ENCODE measurements around the gene ARHGAP15.

ARHGAP15 gene

DNA sequence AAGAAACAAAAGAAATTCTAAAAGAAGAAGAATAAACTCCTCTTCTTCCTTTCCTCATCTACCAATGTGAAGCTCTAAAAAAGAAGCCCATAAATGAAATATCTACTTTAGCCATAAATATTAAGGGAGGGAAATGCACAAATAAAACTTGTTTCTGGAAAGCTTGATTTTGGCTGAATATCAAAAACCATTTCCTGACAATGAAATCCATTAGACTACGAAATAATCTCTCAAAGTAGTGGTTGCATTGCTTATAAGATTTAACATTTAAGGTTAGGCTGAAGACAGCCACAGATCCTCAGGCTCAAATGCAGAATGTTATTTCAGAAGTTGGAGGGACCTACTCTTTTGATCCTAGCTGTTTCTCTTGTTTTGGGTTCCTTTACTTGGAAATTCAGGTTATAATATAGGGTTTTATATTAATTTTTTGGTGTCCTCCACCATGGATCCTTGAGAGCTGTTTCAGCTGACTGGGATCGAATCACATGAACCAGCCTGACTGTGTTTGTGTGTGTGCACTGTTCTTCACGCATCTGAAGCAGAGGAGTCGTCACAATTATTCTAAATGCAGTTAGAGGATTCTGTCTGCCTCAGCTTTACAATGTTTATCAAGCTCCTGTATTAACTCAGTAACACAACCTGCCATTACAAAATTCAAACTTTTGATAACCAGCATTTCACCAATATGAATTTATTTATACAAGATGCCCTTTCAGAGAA, 474.8 kb downstream of the ARHGAP15 start:
- DNase-seq = no peak

DNA sequence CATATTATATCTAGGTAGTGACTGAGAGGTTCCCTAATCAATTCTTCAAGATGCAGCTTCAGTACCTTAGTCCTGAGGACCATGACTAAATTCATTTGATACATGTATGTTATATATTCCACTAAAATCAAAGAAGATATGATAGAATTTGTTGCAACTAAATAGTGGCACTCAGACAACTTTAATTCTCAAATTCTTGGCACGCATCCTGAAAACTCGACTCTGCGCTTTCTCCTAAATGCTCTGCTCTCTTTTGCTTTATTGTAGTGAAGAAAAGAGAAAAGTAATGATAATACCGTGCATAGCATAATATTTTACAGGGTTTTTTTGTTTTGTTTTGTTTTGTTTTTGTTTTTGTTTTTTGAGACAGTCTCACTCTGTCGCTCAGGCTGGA, 475.3 kb downstream of the ARHGAP15 start:
- no peak for DNase-seq

DNA sequence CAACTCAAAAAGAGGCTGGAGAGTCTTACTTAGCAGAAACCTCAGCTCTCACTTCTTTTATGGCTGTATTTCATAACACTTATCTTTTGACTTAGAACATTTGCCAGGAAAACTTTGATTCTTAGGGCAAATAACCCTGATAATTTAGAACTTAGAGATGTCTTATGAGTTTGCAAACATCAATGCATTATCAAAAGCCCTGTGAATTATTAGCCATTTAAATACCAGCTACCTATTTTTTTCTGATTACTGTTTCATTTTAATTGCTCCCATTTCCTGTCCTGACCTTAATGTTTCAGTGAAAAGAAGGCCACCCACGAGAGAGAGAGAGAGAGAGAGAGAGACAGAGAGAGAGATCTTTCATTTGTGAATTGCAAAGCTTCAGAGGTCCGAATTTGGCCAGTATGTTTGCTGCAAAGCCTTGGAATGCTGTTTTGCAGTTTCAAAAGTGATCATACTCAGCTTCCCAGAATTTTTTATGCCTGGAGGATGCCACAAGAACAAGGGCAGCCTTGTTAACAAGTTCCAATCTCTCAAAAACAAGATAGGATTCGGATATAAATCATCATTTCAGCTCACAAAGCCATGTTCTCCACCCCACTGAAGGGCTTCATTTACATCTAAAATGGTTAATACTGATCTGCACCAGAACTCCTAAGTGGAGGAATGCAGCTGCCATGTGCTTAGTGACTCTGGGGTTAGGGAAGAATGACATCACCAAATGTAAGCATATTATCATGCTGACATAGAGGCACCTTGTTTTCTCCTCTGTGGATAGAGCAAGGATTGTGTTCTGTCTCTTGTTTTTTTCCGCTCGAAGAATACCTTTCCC, 478.2 kb downstream of the ARHGAP15 start:
- DNase-seq = peak; percentile 44

DNA sequence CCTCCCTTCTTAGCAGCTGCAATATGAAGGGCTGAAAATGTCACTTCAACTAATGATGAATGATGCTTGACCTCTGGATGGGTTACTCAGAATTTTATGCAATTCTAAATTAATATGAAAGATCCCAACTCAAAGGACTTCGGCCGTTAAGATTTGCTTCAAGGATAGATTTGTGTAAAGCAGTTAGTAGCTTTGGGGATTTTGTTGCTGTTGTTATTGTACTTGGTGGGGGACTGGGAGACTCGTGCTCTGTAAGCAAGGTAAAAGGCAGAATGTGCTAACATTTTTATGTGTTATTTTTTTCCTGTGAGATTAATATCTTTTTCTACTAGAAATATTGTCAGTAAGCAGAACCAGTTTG, 478.8 kb downstream of the ARHGAP15 start:
- DNase-seq = peak; percentile 31

DNA sequence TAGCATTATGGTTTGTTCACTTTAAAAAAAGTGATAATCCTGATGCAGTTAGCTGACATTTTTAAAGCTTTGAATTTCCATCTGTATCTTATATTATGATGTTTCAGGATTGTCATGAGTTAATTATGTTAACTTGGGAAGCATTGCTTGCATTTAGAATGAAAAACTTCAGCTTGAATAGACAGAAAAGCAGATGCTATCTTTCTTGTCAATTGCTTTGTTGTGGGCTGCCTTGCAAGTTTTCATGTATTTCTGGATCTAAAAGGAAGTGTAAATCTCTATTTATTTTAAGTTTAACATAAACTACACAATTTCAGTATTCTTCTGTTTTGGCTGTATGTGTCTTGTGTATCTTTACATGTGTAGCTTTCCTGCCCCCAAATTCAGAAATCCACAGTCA, 479.5 kb downstream of the ARHGAP15 start:
- DNase-seq = no peak

DNA sequence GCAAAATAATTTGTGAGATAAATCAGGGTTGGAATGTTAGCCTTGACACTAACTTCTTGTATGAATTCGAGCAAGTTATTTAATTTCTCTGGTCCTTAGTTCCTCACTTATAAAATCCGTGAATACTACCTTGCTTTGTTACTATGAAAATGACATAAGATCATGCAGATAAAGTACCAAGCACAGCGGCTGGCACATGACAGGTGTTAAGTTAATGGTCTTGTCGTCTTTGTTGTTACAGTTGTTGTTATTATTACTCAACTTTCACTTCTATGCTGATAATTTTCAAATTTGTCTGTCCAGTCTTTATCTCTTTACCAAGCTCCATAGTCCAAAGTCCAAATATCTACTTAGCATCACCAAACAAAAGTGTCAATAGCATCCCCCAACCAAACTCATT, 482.1 kb downstream of the ARHGAP15 start:
- DNase-seq = no peak

DNA sequence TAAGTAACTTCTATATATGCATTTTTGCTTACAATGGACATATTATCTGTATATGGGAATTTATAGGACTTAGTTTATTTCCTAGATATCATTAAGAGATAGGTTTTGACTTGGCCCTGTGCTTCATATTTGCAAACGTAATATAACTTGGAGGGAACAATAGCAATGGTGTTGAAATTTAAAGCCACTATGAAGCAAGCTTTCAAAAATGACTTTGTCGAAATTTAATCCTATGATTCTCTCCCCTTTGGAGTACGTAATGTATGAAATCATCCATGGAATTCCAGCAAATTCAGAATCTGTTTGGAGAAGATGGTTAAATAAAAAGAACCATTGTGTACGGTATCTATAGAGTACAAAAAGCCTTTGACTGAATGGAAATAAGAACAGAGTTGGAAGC, 486.3 kb downstream of the ARHGAP15 start:
- no peak for DNase-seq

DNA sequence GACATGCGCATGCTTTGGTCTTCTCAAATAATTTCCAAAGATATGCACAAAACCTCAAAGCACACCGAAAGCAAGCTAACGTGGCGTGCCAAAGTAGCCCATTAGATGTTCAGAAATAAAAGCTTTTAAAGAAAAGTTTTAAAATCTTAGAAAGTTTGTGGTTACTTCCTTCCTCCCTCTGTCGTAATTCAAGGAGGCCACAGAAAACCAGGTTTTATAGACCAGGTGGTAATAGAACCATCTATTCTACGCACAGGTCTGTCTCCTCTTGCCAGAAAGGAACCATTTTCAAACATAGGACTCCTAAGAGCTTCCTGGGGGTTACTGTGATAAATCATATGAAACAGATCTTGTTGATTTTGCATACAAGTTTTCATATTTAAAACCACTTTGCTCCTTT, 487.2 kb downstream of the ARHGAP15 start:
- no peak for DNase-seq

DNA sequence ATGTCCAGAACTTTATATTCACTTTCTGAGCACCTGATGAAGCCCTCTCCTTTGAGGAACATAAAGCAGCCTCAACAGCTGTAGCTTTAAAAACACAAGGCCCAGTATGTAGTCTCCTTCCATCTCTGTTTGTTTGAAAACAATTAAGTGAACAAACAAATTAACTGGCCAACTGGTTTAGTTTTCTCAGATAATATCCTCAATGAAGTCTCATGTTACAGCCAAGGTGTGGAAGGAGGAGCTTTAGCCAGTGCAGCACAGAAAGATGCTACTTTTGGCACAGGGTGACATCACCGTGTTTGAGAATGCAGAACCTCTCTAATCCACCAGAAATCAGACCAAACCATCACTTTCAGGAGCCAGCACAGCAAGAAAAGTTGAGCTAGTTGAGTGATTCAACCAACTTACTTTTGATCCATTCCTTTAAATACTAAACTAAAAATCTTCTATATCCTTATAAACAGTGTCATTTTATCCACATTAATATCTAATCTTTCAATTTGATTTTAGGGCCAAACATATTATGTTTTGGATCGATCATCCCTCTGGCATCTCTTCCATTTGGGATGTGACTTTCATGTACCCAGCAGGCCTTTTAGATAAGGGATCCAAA, 488.7 kb downstream of the ARHGAP15 start:
- DNase-seq = no peak

DNA sequence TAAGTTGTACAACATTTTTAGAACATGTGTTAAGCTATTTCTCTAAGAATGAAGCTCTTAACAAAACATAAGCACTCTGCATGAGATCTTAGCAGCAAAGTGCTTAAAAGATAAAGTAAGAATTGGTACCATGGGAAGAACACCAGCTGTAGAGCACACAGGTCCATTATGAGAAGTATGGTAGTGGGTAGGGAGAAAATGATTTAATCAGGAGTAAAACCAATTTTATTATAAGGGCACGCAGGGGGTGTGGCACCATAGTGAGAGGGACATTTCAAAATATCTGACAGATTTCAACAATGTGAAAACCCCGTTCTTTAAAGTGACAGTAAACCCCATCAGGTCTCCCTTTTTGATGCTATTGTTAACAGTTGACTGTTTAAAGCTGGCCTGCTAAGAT, 492.9 kb downstream of the ARHGAP15 start:
- no peak for DNase-seq

DNA sequence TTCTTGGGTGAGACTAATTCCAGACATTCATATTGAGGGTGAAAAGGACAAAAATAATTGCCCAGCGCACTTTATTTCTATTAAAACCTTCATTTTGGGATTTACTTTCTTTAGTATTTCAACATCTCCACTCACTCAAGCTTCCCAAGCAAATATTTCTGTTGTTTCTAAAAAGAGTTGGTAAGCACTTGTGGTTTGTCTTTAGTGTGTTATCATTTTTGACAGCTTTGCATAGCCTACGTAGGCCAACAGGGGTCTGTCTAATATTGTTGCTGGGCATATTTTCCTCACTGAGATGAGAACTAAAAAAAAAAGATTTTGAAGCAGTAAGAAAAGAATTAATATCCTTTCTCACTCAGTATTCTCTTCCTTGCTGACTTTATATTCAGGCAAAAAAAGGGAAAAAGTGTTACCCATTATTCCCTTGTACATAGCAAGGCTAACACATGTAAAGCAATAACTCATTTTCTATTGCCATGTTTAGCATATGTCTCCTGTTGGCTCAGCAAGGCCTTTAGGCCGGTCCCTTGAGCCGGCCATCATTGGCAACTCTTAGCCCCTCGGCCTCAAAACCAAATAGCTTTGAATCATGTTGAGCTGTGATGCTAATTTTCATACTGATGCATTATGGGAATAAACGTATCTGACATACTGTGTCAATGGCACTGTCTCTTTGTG, 494.2 kb downstream of the ARHGAP15 start:
- no peak for DNase-seq

DNA sequence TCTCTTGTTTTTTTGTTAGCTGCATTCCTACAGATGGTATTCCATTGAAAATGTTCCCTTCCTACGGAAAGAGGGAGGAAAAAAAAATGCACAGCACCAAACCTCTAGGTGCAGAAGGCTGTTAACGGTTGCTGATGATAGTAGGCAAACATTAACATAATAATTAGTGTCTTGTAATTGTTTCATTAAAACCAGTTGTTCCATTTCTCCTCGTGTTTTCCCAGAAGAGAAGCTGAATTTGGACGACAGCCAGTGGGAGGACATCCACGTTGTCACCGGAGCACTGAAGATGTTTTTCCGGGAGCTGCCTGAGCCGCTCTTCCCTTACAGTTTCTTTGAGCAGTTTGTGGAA, 494.7 kb downstream of the ARHGAP15 start:
- DNase-seq = no peak

DNA sequence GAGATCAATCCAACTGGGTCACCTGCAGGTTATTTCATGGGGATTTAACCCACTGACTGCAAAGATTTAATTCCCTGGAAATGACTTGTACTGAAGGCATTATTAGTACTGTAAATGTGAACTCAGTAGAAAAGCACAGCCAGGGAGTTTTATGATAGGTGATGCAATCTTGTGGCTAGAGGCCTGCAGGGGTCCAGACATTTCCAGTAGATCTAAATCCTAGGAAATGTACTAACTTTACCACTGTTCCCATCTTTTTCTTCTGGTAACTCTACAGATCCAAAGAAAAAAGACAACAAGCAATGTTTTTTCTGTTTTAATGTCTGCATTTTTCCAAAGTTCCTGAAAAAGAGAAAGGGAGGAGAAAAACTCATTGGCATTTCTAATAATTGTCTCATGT, 500.1 kb downstream of the ARHGAP15 start:
- DNase-seq = no peak

DNA sequence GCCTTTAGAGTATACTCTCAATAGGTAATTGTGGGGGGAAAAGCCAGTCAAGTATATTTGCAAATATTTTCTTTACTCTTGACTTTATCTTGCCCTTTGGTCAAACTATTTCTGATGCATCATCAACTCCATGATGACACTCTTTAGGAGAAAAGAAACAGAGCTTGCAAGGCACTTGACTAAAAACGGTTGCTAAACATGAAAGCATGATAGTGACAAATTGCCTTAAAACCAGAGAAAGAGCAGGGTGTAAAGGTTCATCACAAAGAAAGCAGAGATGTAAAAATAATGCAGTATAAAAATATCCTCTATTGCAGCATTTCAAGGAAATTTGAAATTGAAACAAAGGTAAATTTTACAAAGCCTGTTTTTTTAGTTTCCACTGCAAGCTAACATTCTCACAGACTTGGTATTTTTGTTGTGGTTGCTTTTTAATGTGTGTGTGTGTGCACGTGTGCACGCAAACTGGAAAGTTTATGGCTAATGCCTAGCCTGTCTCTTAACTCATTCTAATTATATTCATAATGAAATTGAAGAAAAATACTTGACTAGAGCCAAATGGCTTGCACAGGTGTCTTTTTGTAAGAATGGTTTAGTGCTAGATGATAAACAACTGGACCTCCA, 503.6 kb downstream of the ARHGAP15 start:
- no peak for DNase-seq

DNA sequence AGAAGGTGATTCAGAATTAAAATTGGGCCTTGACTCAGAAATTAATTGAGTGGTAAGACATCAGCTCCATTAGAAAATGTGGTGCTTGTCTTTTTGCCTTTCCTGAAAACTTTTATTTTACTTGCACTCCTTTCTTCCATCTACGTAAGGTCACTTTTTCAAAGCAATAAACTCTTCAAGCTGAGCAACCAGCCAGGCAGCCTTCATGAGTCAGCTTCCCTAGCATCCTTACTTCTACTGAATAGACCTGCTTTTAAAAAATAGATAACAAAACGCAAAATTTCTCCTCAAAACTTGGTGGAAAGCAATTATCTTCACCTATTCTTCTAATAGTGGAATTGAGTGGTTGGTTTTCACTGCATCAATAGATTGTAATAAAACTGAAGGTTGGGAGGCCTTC, 504.2 kb downstream of the ARHGAP15 start:
- DNase-seq = no peak

DNA sequence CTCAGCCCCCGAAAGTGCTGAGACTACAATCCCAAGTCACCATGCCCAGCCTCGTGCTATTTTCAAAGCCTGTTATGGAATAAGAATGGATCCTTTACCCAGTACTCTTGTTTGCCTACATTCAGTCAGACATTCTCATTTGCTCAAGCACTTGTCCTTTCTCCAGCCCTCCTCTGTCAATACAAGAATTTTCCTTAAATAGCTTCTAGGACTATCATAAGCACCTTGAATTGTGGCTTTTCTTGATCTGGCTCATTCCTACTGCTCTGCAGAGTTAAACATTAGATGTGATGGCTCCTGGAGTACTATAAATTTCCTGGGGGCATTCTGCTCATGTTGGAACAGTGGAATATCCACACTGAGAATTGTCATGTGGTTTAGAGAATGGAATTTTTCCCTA, 506.1 kb downstream of the ARHGAP15 start:
- DNase-seq = no peak

DNA sequence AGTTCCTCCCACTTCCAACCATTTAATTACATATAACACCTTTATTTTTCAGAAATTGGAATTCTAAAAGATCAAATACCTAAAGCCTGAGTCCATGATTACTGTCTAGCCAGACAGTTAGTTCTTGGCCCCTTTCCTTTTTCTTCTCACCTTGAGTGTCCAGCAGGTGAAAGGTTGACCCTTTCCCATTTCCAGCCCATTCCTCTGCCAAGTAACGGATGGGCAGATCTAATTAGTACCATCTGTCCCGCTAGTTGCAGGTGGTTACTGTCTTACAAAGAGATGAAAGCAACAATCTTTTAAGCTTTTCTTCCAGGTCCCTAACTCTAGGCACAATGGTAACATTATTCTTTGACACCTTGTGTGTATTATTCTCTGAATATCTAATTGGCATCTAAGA, 506.7 kb downstream of the ARHGAP15 start:
- DNase-seq = no peak

DNA sequence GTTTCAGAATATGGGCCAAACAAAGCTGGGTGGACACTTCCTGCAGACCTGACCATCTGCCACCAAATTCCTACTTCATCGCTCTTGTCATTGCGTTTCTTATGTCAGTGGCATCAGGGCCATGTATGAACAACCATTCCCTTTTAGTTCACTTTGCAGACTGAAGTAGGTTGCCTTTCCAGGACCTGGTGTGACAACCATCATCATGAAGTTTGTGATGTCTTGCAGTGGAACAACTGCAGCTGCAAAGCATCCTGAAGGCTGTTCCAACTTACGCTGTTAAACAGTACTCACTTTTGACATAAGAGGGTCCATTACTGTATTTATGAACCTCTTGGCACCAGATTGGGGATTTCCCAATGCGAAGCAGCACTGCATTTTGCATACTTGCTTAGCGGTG, 511.6 kb downstream of the ARHGAP15 start:
- no peak for DNase-seq

DNA sequence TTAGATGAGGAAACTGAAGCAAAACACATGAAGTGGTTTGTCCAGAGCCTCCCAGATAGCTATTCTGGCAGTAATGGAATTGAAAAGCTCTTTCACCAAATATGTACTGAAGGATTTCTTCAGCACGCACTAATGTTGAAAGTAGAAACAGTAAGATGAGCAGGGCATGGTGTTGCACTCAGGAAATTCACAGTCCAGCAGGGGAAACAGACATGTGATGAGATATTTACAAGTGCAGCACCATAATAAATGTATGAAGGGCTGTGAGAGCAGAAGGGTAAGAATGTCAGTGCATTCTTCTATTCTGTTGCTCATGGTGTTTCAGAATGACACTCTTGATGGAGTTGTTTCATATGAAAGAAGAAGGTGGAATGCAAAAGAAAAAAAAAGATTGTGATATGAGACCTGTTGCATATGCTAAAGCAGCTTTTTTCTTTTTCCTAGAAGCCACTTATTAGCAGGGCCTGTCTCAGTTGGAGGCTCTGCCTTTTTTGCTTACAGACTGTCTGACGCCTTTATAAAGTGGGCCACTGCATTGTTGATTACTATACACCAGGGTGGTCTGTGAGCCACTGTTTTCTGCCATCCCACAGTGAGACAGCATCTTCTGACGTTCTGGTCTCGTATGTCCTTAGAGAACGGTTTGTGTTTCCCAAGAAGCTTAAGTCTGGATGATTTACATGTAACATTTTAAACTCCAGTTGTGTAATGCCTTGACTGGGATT, 516.9 kb downstream of the ARHGAP15 start:
- DNase-seq = peak; percentile 49

DNA sequence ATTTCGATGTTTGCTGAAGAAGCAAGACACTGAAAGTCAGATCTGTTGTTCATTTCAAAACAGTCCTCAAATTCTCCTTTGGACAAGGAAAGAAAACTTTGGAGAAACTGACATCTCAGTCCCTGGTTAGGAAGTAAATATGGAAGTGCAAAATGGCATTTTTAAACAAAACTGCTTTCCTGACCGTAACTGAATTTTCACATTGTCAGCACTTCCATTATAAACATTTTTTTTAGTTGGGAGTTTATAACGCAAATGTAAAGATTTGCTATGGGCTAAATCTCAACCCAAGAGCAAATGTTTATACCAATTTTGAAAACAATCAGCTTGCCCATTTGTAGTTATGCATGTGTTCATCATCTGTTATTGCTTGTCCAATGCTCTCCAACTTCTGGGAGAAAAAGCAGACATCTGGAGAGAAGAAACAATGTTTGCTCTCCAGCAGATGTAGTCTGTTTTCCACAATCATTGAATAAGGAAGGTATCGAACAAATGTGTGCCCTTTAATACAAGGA, 520.1 kb downstream of the ARHGAP15 start:
- no peak for DNase-seq

DNA sequence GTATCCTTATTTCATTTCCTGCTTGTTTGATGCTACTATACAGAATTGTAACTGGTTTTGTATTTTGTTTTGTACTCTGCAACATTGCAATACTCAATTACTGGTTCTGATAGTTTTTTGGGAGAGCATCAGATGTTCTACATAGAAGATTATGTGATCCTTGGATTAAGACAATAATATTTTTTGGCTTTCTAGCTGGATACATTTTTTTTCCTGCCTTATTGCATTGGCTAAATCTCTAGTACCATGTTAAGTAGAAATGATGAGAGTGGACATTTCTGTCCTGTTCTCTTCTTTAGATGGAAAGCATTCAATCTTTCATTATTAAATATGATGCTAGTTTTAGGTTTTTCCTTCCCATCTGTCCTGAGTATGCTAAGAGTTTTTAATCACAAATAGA, 523.5 kb downstream of the ARHGAP15 start:
- DNase-seq = no peak

DNA sequence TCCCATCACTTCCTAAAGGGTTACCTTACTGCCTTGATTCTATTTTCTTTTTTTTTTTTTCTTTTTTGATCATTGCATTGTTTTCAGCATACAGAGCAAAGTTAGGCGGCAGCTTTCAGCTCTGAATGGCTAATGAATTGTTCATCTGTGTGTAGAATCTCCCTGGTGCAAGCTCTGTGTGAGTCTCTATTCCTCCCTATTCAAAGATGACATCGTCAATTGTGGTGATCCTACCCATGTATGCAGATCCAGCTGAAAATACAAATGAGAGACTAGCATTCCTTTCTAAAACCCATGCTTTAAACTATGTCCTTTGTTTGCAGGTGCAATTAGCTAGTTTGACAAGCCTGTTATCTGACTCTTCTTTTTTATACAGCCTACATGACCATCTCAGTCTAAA, 539.0 kb downstream of the ARHGAP15 start:
- DNase-seq = no peak

Measured in retina (tissue), 1 donor.